Progenitor cell of endocrine pancreas (in vitro differentiated cells): ENCODE measurements around the gene PTPN12. TPM values are rescaled to one million over a fixed set of nuclear protein-coding genes. Genes with fewer than 3 reads are reported as not detected.

Experiments
- DNase-seq: peaks from one replicate; pipeline ENCODE4 v3.0.0; 2021; ENCODE audit warnings: low spot score; ENCODE audit not compliant: unreplicated experiment
- H3K27ac Mint-ChIP-seq: 2 replicates; pipeline ENCODE4 v1.8.0; 2021; ENCODE audit warnings: mild to moderate bottlenecking, moderate library complexity, mixed read lengths
- H3K27me3 Mint-ChIP-seq: 2 replicates; pipeline ENCODE4 v1.8.0; 2021; ENCODE audit warnings: mixed read lengths
- H3K36me3 Mint-ChIP-seq: 2 replicates; pipeline ENCODE4 v1.8.0; 2022; ENCODE audit warnings: mixed read lengths; ENCODE audit not compliant: insufficient read depth
- H3K4me1 Mint-ChIP-seq: 2 replicates; pipeline ENCODE4 v1.8.0; 2021; ENCODE audit warnings: low read depth, mixed read lengths
- H3K4me3 Mint-ChIP-seq: 2 replicates; pipeline ENCODE4 v1.8.0; 2021; ENCODE audit warnings: low read depth, mild to moderate bottlenecking, moderate library complexity, mixed read lengths
- H3K9me3 Mint-ChIP-seq: 2 replicates; pipeline ENCODE4 v1.8.0; 2021; ENCODE audit warnings: low read depth, mixed read lengths
- total RNA-seq: library from RNA; stranded (reverse); gene quantifications from 2 replicates; pipeline ENCODE4 v1.2.1, GENCODE V29; 2021
- TF ChIP-seq, protein P1 (sequence below): fragments of 200-600 bp; sonication (generic); IDR thresholded peaks from one replicate; pipeline ENCODE4 v1.5.0; 2021; ENCODE audit warnings: antibody characterized with exemption, mild to moderate bottlenecking; ENCODE audit not compliant: unreplicated experiment

The PTPN12 gene
- total RNA-seq, 1 donor from 2014 or later: 140 TPM

DNA sequence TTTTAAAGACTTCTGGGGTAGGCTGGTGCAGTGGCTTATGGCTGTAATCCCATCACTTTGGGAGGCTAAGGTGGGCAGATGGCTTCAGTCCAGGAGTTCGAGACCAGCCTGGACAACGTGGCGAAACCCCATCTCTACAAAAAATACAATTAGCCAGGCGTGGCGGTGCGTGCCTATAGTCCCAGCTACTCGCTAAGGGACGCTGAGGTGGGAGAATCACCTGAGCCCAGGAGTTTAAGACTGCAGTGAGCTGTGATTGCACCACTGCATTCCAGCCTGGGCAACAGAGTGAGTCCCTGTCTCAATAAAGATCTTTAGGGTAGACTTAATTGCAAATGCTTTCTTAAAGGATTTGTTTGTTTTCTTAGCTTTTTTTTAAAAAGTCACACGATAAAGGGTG, 29.3 kb downstream of the PTPN12 start:
- Mint-ChIP-seq H3K27ac (peak overlapping the region; percentile 77), H3K4me3 (no peak overlapping the region), H3K9me3 (no peaks in the 10 kb centered on the region), H3K36me3 (peaks cover 6% of the 10 kb centered on the region), H3K4me1 (peaks cover 12% of the 10 kb centered on the region), H3K27me3 (no peaks in the 10 kb centered on the region)
- no peak for DNase-seq
- TF ChIP-seq, protein P1, sequence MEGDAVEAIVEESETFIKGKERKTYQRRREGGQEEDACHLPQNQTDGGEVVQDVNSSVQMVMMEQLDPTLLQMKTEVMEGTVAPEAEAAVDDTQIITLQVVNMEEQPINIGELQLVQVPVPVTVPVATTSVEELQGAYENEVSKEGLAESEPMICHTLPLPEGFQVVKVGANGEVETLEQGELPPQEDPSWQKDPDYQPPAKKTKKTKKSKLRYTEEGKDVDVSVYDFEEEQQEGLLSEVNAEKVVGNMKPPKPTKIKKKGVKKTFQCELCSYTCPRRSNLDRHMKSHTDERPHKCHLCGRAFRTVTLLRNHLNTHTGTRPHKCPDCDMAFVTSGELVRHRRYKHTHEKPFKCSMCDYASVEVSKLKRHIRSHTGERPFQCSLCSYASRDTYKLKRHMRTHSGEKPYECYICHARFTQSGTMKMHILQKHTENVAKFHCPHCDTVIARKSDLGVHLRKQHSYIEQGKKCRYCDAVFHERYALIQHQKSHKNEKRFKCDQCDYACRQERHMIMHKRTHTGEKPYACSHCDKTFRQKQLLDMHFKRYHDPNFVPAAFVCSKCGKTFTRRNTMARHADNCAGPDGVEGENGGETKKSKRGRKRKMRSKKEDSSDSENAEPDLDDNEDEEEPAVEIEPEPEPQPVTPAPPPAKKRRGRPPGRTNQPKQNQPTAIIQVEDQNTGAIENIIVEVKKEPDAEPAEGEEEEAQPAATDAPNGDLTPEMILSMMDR: no peak

DNA sequence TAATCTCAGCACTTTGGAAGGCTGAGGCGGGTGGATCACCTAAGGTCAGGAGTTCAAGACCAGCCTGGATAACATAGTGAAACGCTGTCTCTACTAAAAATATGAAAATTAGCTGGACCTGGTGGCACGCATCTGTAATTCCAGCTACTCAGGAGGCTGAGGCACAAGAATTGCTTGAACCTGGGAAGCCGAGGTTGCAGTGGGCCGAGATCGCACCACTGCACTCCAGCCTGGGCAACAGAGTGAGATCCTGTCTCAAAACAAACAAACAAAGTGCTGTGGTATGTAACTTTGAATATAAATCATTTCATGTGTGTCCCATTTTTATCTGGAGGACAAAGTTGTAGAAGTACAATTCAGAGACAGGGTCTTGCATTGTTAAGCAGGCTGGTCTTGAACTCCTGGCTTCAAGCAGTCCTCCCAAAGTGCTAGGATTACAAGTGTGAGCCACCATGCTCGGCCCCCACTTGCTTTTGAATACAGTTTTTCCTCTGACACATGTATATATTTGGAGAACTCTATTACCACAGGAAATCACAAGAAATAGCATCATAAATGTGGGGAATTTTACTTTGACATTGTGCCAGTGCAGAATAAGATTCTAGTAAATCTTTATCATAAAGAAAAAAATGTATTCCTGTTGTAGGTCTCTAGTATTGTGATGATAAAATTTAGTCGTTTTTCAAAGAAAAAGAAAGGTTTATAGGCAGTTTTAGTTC, 32.6 kb downstream of the PTPN12 start:
- DNase-seq: no peak
- H3K4me1 Mint-ChIP-seq: peaks cover 8% of the 10 kb centered on the region
- H3K9me3 Mint-ChIP-seq: no peaks in the 10 kb centered on the region
- TF ChIP-seq, protein P1: no peak
- H3K27me3 Mint-ChIP-seq: no peaks in the 10 kb centered on the region
- H3K27ac Mint-ChIP-seq: no peak overlapping the region
- no peak overlapping the region for H3K4me3 Mint-ChIP-seq
- peaks cover 17% of the 10 kb centered on the region for H3K36me3 Mint-ChIP-seq

DNA sequence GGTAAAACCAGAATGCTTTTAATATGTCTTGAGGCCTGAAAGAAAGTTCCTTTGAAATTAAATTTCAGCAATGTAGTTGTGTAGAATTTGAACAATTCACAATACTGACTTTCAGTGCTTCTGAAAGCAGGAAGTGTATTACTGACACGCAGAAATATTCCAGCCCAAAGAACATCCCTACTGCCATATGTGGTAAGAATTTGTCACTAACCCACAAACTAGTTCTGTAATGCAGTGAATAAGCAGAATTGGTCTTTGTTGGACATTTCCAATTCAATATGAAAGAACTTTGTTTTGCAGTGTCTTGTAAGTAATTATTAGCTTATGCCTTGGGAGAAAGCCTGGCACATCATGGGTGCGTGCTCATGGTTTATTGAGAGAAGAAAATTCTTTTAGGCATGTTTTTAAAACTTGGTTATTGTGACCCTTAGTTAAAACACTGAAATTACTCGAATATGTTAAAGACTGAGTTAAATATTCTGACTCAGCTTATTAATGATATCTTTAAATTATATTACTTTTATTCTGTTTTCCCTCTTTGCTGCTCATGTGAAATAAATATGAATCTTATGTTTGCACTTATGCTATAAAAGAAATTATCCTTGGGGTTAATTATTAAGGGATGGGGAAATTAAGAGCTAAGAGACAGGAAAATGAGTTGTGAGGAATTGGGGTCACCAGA, 33.4 kb downstream of the PTPN12 start:
- H3K27me3 Mint-ChIP-seq: no peaks in the 10 kb centered on the region
- H3K36me3 Mint-ChIP-seq: peaks cover 18% of the 10 kb centered on the region
- TF ChIP-seq, protein P1: no peak
- no peaks in the 10 kb centered on the region for H3K9me3 Mint-ChIP-seq
- peaks cover 4% of the 10 kb centered on the region for H3K4me1 Mint-ChIP-seq
- H3K27ac Mint-ChIP-seq: no peak overlapping the region
- DNase-seq: no peak
- H3K4me3 Mint-ChIP-seq: no peak overlapping the region

DNA sequence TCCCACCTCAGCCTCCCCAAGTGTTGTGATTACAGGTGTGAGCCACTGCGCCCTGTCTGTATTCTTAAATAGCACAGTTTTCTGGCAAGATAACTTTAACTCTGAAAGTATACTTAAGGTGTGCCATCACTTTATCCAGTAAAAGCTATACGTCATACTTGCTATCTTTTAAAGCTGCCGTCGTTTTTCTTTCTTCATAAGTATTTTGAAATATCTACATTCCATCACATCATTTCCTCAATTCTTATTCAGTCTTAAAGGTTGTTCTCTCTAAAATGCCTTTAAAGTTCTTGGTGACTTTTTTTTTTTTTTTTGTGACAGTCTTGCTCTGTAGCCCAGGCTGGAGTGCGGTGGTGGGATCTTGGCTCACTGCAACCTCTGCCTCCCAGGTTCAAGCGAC, 34.7 kb downstream of the PTPN12 start:
- H3K4me3 Mint-ChIP-seq: no peak overlapping the region
- H3K27ac Mint-ChIP-seq: no peak overlapping the region
- DNase-seq: no peak
- H3K27me3 Mint-ChIP-seq: no peaks in the 10 kb centered on the region
- peaks cover 2% of the 10 kb centered on the region for H3K4me1 Mint-ChIP-seq
- H3K36me3 Mint-ChIP-seq: peaks cover 19% of the 10 kb centered on the region
- no peaks in the 10 kb centered on the region for H3K9me3 Mint-ChIP-seq
- TF ChIP-seq, protein P1: no peak

DNA sequence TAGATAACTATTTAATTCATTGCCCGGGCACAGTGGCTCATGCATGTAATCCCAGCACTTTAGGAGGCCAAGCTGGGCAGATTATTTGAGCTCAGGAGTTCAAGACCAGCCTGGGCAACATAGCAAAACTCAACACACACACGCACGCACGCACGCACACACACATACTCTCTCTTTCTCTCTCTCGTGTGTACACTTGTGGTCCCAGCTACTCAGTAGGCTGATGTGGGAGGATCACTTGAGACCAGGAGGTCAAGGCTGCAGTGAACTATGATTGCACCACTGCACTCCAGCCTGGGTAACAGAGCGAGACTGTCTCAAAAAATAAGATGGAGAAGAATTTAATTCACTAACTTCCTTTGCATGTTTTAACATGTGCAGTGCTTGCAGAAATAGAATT, 38.1 kb downstream of the PTPN12 start:
- DNase-seq: no peak
- H3K4me3 Mint-ChIP-seq: no peak overlapping the region
- no peaks in the 10 kb centered on the region for H3K27me3 Mint-ChIP-seq
- TF ChIP-seq, protein P1: no peak
- H3K9me3 Mint-ChIP-seq: no peaks in the 10 kb centered on the region
- no peak overlapping the region for H3K27ac Mint-ChIP-seq
- H3K36me3 Mint-ChIP-seq: peaks cover 16% of the 10 kb centered on the region
- H3K4me1 Mint-ChIP-seq: peaks cover 1% of the 10 kb centered on the region
